ENCODE results near the gene TTYH1. TPM values are rescaled to one million over a fixed set of nuclear protein-coding genes. Genes with fewer than 3 reads are reported as not detected.

Gene TTYH1
- total and polyA plus RNA-seq, 2 experiments from 2014 or later, result 7.0 to 11.0 TPM

- Histone ChIP-seq H3K4me2 (no peak overlapping the region), H3K4me3 (no peak overlapping the region), H4K20me1 (ENCODE audit: insufficient read depth, poor library complexity, severe bottlenecking) (no peaks in the 10 kb centered on the region), H3K27ac (no peak overlapping the region), H3K9me2 (replicated peaks; ENCODE audit: insufficient read depth) (no peaks in the 10 kb centered on the region), H2AFZ (no peak overlapping the region), H3K27me3 (peaks cover 46% of the 10 kb centered on the region), H3K4me1 (ENCODE audit: insufficient read depth) (peaks cover 10% of the 10 kb centered on the region), H3K36me3 (replicated peaks; ENCODE audit: insufficient read depth, low read depth) (no peaks in the 10 kb centered on the region), H3K79me2 (no peaks in the 10 kb centered on the region), H3K9me3 (ENCODE audit: low read depth) (no peaks in the 10 kb centered on the region)
- no peak for TF ChIP-seq EZH2 (IDR thresholded peaks at IDR 0.05; ENCODE audit: borderline replicate concordance)
- no peak for TF ChIP-seq EZH2phosphoT487 (IDR thresholded peaks at IDR 0.05; ENCODE audit: low read depth, severe bottlenecking, unreplicated experiment)
- TF ChIP-seq CTCF (IDR thresholded peaks at IDR 0.05; ENCODE audit: poor library complexity), result no peak
- WGBS (ENCODE audit: low lambda C conversion rate, missing lambda C conversion rate), result 89% methylated on average over 11 of the region's 26 CpGs
- DNase-seq (ENCODE audit: low spot score), result no peak
Observed at GRCh38 chr19:54418930-54419800, 3.9 kb downstream of the TTYH1 start.

GRCh38 chr19:54420068-54420382 lies 4.8 kb downstream of the TTYH1 start:
- Histone ChIP-seq H4K20me1 (ENCODE audit: insufficient read depth, poor library complexity, severe bottlenecking) (no peaks in the 10 kb centered on the region), H3K27me3 (peaks cover 37% of the 10 kb centered on the region), H3K79me2 (no peaks in the 10 kb centered on the region), H3K9me3 (ENCODE audit: low read depth) (no peaks in the 10 kb centered on the region), H3K9me2 (replicated peaks; ENCODE audit: insufficient read depth) (no peaks in the 10 kb centered on the region), H3K36me3 (replicated peaks; ENCODE audit: insufficient read depth, low read depth) (no peaks in the 10 kb centered on the region), H3K4me3 (no peak overlapping the region), H2AFZ (no peak overlapping the region), H3K4me2 (peak overlapping the region; percentile 72), H3K27ac (peak overlapping the region; percentile 42), H3K4me1 (ENCODE audit: insufficient read depth) (peaks cover 10% of the 10 kb centered on the region)
- 25% methylated on average over 10 of the region's 10 CpGs for WGBS (ENCODE audit: low lambda C conversion rate, missing lambda C conversion rate)
- DNase-seq (ENCODE audit: low spot score), result no peak
- no peak for TF ChIP-seq EZH2phosphoT487 (IDR thresholded peaks at IDR 0.05; ENCODE audit: low read depth, severe bottlenecking, unreplicated experiment)

GRCh38 chr19:54420383-54421168 lies 5.3 kb downstream of the TTYH1 start:
- TF ChIP-seq CTCF (IDR thresholded peaks at IDR 0.05; ENCODE audit: poor library complexity) (no peak), EZH2 (IDR thresholded peaks at IDR 0.05; ENCODE audit: borderline replicate concordance) (no peak), EZH2phosphoT487 (IDR thresholded peaks at IDR 0.05; ENCODE audit: low read depth, severe bottlenecking, unreplicated experiment) (no peak)
- Histone ChIP-seq H3K4me3 (no peak overlapping the region), H3K4me1 (ENCODE audit: insufficient read depth) (peaks cover 10% of the 10 kb centered on the region), H3K79me2 (no peaks in the 10 kb centered on the region), H3K36me3 (replicated peaks; ENCODE audit: insufficient read depth, low read depth) (no peaks in the 10 kb centered on the region), H3K4me2 (peak overlapping the region; percentile 72), H2AFZ (no peak overlapping the region), H4K20me1 (ENCODE audit: insufficient read depth, poor library complexity, severe bottlenecking) (no peaks in the 10 kb centered on the region), H3K27me3 (peaks cover 33% of the 10 kb centered on the region), H3K9me3 (ENCODE audit: low read depth) (no peaks in the 10 kb centered on the region), H3K27ac (peak overlapping the region; percentile 60), H3K9me2 (replicated peaks; ENCODE audit: insufficient read depth) (no peaks in the 10 kb centered on the region)
- peak; percentile 76 for DNase-seq (ENCODE audit: low spot score)
- WGBS (ENCODE audit: low lambda C conversion rate, missing lambda C conversion rate), result 6% methylated on average over 19 of the region's 37 CpGs

GRCh38 chr19:54421169-54421516 lies 5.9 kb downstream of the TTYH1 start:
- Histone ChIP-seq H3K4me3 (no peak overlapping the region), H3K79me2 (no peaks in the 10 kb centered on the region), H3K9me2 (replicated peaks; ENCODE audit: insufficient read depth) (no peaks in the 10 kb centered on the region), H3K9me3 (ENCODE audit: low read depth) (no peaks in the 10 kb centered on the region), H3K36me3 (replicated peaks; ENCODE audit: insufficient read depth, low read depth) (no peaks in the 10 kb centered on the region), H3K4me1 (ENCODE audit: insufficient read depth) (peaks cover 10% of the 10 kb centered on the region), H2AFZ (no peak overlapping the region), H3K27ac (no peak overlapping the region), H4K20me1 (ENCODE audit: insufficient read depth, poor library complexity, severe bottlenecking) (no peaks in the 10 kb centered on the region), H3K4me2 (peak overlapping the region; percentile 72), H3K27me3 (peaks cover 28% of the 10 kb centered on the region)
- 33% methylated on average over 3 of the region's 9 CpGs for WGBS (ENCODE audit: low lambda C conversion rate, missing lambda C conversion rate)
- no peak for DNase-seq (ENCODE audit: low spot score)
- no peak for TF ChIP-seq EZH2 (IDR thresholded peaks at IDR 0.05; ENCODE audit: borderline replicate concordance)
- TF ChIP-seq CTCF (IDR thresholded peaks at IDR 0.05; ENCODE audit: poor library complexity), result no peak
- TF ChIP-seq EZH2phosphoT487 (IDR thresholded peaks at IDR 0.05; ENCODE audit: low read depth, severe bottlenecking, unreplicated experiment), result no peak

Data from hepatocyte (in vitro differentiated cells).